HCT116 (cell line): ENCODE measurements around the gene VMAC. TPM values are rescaled to one million over a fixed set of nuclear protein-coding genes. Genes with fewer than 3 reads are reported as not detected.

Source experiments
- ATAC-seq: fragments of 200-7000 bp; cut with Tn5 transposase; 2 replicates; pipeline ENCODE4 v1.9.1; 2020; ENCODE audit warnings: mild to moderate bottlenecking, moderate library complexity
- BruUV-seq: library from RNA; stranded (reverse); fragments of 400-500 nt; replicated peaks from 2 replicates; lab custom pipeline; 2021; lab: Mats Ljungman, UMichigan
- CTCF ChIA-PET: fragments of 300-600 bp; sonication (Branson Sonifier 250); formaldehyde crosslinking; loops from one replicate; lab custom pipeline; 2021; ENCODE audit warnings: antibody characterized with exemption; lab: Charles Lee
- POLR2A ChIA-PET: fragments of 300-600, 350-600 bp; sonication (Branson Sonifier 250); formaldehyde crosslinking; loops from one replicate; lab custom pipeline; 2021; ENCODE audit warnings: antibody characterized with exemption; lab: Charles Lee
- RAD21 ChIA-PET, 2 experiments: fragments of 300-600 bp; sonication (Branson Sonifier 250); formaldehyde crosslinking; loops; one replicate each; lab custom pipeline; 2023; ENCODE audit warnings: low total read pairs in 2 of 2; ENCODE audit not compliant: uncharacterized antibody in 2 of 2, unreplicated experiment in 2 of 2, low non-redundant PET in 1 of 2; lab: Charles Lee
- DNase-seq: peaks from one replicate; pipeline ENCODE4 v3.0.0-alpha.2; 2010; ENCODE audit warnings: low read depth, low spot score
- H2AFZ ChIP-seq: fragments of 200-600 bp; shearing (Covaris generic), sonication (generic); 2 replicates; pipeline ENCODE4 v1.6.1; 2017; ENCODE audit warnings: low read depth, mixed run types, mixed read lengths, antibody characterized with exemption, low read length; ENCODE audit not compliant: poor library complexity, severe bottlenecking
- H3K27ac ChIP-seq: 2 replicates; pipeline ENCODE4 v1.5.1; 2012; ENCODE audit warnings: low read depth, low read length
- H3K27me3 ChIP-seq: fragments of 200-600 bp; sonication (generic); 2 replicates; pipeline ENCODE4 v1.6.1; 2016; ENCODE audit warnings: mixed run types, low read length, mixed read lengths; ENCODE audit not compliant: insufficient read depth
- H3K36me3 ChIP-seq, 2 experiments: fragments of 200-500 bp in 1 of 2; fragments of 200-600 bp in 1 of 2; sonication (Bioruptor generic) in 1 of 2; sonication (generic) in 1 of 2; 2 replicates each; pipeline versions ENCODE4 v1.5.1 to v1.6.1; 2014 to 2016; ENCODE audit warnings: low read length in 2 of 2, inconsistent platforms in 1 of 2, mixed read lengths in 1 of 2, mixed run types in 1 of 2; ENCODE audit not compliant: insufficient read depth in 2 of 2, control insufficient read depth in 1 of 2
- H3K4me1 ChIP-seq, 2 experiments: fragments of 200-600 bp in 1 of 2; sonication (generic) in 1 of 2; 2 replicates each; pipeline versions ENCODE4 v1.5.1 to v1.6.1; 2012 to 2017; ENCODE audit warnings: low read length in 2 of 2, inconsistent platforms in 1 of 2, mild to moderate bottlenecking in 1 of 2, mixed read lengths in 1 of 2, mixed run types in 1 of 2, moderate library complexity in 1 of 2; ENCODE audit not compliant: insufficient read depth in 2 of 2, control insufficient read depth in 1 of 2
- H3K4me2 ChIP-seq: fragments of 200-600 bp; sonication (generic); 2 replicates; pipeline ENCODE4 v1.6.1; 2017; ENCODE audit warnings: mixed run types, low read length, mixed read lengths
- H3K4me3 ChIP-seq, 2 experiments: fragments of 200-600 bp in 1 of 2; sonication (generic) in 1 of 2; replicated peaks in 1 of 2; 2 replicates each; pipeline ENCODE4 v1.5.1; 2011 to 2016; ENCODE audit warnings: low read length in 2 of 2, control low read depth in 1 of 2, low read depth in 1 of 2, mild to moderate bottlenecking in 1 of 2, mixed read lengths in 1 of 2, mixed run types in 1 of 2
- H3K79me2 ChIP-seq: fragments of 200-600 bp; sonication (generic); 2 replicates; pipeline ENCODE4 v1.6.1; 2017; ENCODE audit warnings: mild to moderate bottlenecking, mixed run types, low read length, moderate library complexity, mixed read lengths; ENCODE audit not compliant: insufficient read depth
- H3K9ac ChIP-seq: fragments of 200-600 bp; sonication (generic); 2 replicates; pipeline ENCODE4 v1.6.1; 2016; ENCODE audit warnings: low read length, mixed read lengths
- H3K9me2 ChIP-seq: fragments of 200-600 bp; sonication (generic), shearing (Covaris generic); 2 replicates; pipeline ENCODE4 v1.6.1; 2017; ENCODE audit warnings: mixed run types, mild to moderate bottlenecking, moderate library complexity; ENCODE audit not compliant: insufficient read depth
- H3K9me3 ChIP-seq, 2 experiments: fragments of 200-500 bp in 1 of 2; fragments of 200-600 bp in 1 of 2; sonication (Bioruptor generic) in 1 of 2; sonication (generic) in 1 of 2; 2 replicates each; pipeline ENCODE4 v1.6.1; 2014 to 2017; ENCODE audit warnings: low read length in 2 of 2, mixed read lengths in 2 of 2, inconsistent platforms in 1 of 2, low read depth in 1 of 2, mild to moderate bottlenecking in 1 of 2, mixed run types in 1 of 2, moderate library complexity in 1 of 2; ENCODE audit not compliant: control insufficient read depth in 1 of 2, insufficient read depth in 1 of 2
- H4K20me1 ChIP-seq: fragments of 200-600 bp; sonication (generic), shearing (Covaris generic); 2 replicates; pipeline ENCODE4 v1.6.1; 2017; ENCODE audit warnings: mixed run types, mild to moderate bottlenecking, moderate library complexity; ENCODE audit not compliant: insufficient read depth
- CBX3 ChIP-seq: IDR thresholded peaks from 2 replicates; pipeline ENCODE4 v1.6.1; 2012; ENCODE audit warnings: low read depth
- CTCF ChIP-seq, 3 experiments: fragments of 200-600 bp in 1 of 3; sonication (generic) in 1 of 3; IDR thresholded peaks in 2 of 3; conservative IDR thresholded peaks in 1 of 3; 2 replicates each; pipeline ENCODE4 v1.5.1; 2012 to 2017; ENCODE audit warnings: low read depth in 2 of 3, low read length in 2 of 3, antibody characterized with exemption in 1 of 3, borderline replicate concordance in 1 of 3, control low read depth in 1 of 3, mild to moderate bottlenecking in 1 of 3, mixed read lengths in 1 of 3, mixed run types in 1 of 3, moderate library complexity in 1 of 3; ENCODE audit not compliant: insufficient read depth in 1 of 3
- EGR1 ChIP-seq: IDR thresholded peaks from 2 replicates; pipeline ENCODE4 v1.6.1; 2012; ENCODE audit warnings: low read depth
- ELF1 ChIP-seq: IDR thresholded peaks from 2 replicates; pipeline ENCODE4 v1.6.1; 2012; ENCODE audit warnings: low read depth, borderline replicate concordance
- EZH2phosphoT487 ChIP-seq: fragments of 200-600 bp; IDR thresholded peaks from 2 replicates; pipeline ENCODE4 v1.6.1; 2018; ENCODE audit warnings: antibody characterized with exemption, borderline replicate concordance
- FOSL1 ChIP-seq: IDR thresholded peaks from 2 replicates; pipeline ENCODE4 v1.6.1; 2012; ENCODE audit warnings: low read depth
- JUND ChIP-seq: IDR thresholded peaks from 2 replicates; pipeline ENCODE4 v1.6.1; 2012
- ZBTB33 ChIP-seq: IDR thresholded peaks from 2 replicates; pipeline ENCODE4 v1.6.1; 2011; ENCODE audit warnings: mild to moderate bottlenecking, low read length, moderate library complexity; ENCODE audit not compliant: insufficient replicate concordance; ENCODE audit errors: extremely low read depth
- ZNF274 ChIP-seq: fragments of 200-500 bp; sonication (Bioruptor generic); IDR thresholded peaks from 2 replicates; pipeline ENCODE4 v1.6.1; 2014; ENCODE audit warnings: mild to moderate bottlenecking, low read depth, low read length, inconsistent platforms
- intact Hi-C: fragments of 100-400 bp; cut with micrococcal nuclease; formaldehyde crosslinking; loops from 2 replicates; pipeline ENCODE4 v1.10.0; 2022
- total RNA-seq: library from RNA; stranded (reverse); gene quantifications from one replicate; pipeline ENCODE4 v1.2.1, GENCODE V29; 2021; ENCODE audit not compliant: unreplicated experiment

The VMAC gene
- total RNA-seq, 1 experiment from 2014 or later: 2.1 TPM

GRCh38 chr19:5867201-5868136 lies 37.2 kb upstream of the VMAC start:
- no peak for TF ChIP-seq FOSL1
- TF ChIP-seq CTCF (IDR thresholded peaks at IDR 0.05 in 2 of 3, conservative IDR thresholded peaks at IDR 0.05 in 1 of 3; ENCODE audit: borderline replicate concordance in 1 of 3, insufficient read depth in 1 of 3, low read depth in 2 of 3, low read length in 2 of 3): no peak
- no peak for TF ChIP-seq EGR1
- TF ChIP-seq ZBTB33: no peak
- TF ChIP-seq JUND: no peak
- no peak for TF ChIP-seq CBX3
- TF ChIP-seq EZH2phosphoT487: no peak
- TF ChIP-seq ZNF274: no peak
- no peak for TF ChIP-seq ELF1
- TF ChIP-seq, all 23 proteins: peak for 0
- ChIA-PET RAD21 (no interaction called here), POLR2A (no interaction called here), CTCF (no interaction called here)
- Histone ChIP-seq H3K9me2 (no peaks in the 10 kb centered on the region), H3K4me3 (no peak overlapping the region), H4K20me1 (no peaks in the 10 kb centered on the region), H3K27ac (no peak overlapping the region), H3K9ac (no peak overlapping the region), H3K36me3 (no peaks in the 10 kb centered on the region), H3K9me3 (no peaks in the 10 kb centered on the region), H3K79me2 (no peaks in the 10 kb centered on the region), H3K27me3 (no peaks in the 10 kb centered on the region), H3K4me2 (no peak overlapping the region), H3K4me1 (no peaks in the 10 kb centered on the region), H2AFZ (no peak overlapping the region)
- BruUV-seq: no TSS peak
- DNase-seq (no peak), ATAC-seq (no peak)
- intact Hi-C loops: no loop called here
